ENCODE data around the gene RASGRF1.

DNA sequence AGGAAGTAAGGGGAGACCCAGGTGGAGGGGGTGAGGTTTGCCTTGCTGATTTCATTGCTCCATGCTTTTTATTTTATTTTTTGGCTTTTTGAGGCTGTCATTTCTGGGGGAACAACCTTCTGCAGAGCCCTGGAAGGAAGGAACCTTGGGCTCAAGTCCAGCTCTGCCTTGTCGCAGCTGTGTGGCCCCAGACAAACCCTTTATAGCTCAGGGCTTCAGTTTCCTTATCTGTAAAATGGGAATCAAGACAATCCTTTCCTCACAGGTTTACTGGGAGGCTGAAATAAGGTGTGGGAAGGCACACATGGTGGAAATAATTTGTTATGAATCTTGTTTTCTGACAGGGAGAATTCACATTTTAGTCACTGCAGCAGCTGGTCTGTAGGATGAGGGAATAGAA lies 100.3 kb downstream of the RASGRF1 start:
- TF ChIP-seq, protein P1, sequence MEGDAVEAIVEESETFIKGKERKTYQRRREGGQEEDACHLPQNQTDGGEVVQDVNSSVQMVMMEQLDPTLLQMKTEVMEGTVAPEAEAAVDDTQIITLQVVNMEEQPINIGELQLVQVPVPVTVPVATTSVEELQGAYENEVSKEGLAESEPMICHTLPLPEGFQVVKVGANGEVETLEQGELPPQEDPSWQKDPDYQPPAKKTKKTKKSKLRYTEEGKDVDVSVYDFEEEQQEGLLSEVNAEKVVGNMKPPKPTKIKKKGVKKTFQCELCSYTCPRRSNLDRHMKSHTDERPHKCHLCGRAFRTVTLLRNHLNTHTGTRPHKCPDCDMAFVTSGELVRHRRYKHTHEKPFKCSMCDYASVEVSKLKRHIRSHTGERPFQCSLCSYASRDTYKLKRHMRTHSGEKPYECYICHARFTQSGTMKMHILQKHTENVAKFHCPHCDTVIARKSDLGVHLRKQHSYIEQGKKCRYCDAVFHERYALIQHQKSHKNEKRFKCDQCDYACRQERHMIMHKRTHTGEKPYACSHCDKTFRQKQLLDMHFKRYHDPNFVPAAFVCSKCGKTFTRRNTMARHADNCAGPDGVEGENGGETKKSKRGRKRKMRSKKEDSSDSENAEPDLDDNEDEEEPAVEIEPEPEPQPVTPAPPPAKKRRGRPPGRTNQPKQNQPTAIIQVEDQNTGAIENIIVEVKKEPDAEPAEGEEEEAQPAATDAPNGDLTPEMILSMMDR (conservative IDR thresholded peaks at IDR 0.05 in 1 of 2, IDR thresholded peaks at IDR 0.05 in 1 of 2; ENCODE audit: extremely low read depth in 1 of 2, insufficient read depth in 1 of 2, low read depth in 1 of 2, low read length in 2 of 2), result no peak
- no peak for TF ChIP-seq EZH2 (IDR thresholded peaks at IDR 0.05; ENCODE audit: borderline replicate concordance, low read length)

All from mammary epithelial cell (primary cell).